Measurements from ENCODE around the gene C4orf50.

Gene C4orf50

DNA sequence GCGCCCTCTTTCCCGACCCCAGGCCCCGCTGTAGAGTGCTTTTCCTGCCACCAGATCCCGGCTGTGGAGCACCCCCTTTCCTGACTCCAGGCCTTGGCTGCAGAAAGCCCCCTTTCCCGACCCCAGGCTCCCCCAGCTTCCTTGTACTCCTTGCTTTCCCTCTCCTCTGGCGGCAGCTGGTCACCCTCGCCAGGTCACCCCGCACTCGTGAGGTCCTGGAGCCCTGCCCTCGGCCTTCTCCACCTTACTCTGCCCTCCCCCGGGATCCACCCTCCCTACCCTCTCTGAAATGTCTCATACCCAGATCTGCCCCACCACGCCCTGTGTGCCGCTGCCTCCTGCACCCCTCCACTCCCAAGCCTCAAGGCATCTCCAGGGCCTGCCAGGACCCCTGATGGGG, 25.0 kb upstream of the C4orf50 start:
- no peak for DNase-seq

DNA sequence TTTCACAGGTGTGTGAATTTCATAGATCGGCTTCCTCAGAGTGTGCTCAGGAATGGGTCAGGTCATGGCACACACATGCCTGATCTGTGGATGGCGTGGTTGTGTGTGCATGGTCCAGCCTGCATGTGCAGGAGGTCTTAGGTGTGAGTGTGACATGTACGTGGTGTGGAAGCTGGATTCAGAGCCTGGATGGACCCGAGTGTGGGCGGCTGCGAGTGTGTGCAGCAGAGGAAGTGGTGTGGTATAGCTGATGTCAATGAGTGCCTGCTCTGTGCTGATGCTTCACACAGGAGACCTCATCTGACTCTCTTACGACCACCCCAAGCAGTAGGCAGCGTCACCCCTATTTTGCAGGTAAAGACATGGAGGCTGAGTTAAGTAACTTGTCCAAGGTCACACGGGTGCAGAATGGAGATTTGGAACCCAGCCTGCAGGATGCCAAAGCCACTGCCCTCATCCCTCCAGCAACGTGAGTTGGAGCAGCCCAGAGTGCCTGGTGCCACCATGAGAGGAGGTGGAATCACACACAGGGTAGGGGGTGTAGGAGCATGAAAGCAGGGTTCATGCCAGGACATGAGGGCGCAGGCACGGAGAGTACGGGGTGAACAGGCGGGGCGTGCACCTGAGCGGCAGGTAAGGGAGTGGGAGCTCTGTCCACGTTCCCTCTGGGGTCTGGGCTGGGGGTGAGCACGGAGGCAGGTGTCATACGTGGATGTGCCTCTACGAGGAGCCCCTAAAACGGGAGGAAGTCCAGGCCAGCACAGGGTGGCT, 24.2 kb upstream of the C4orf50 start:
- no peak for DNase-seq

DNA sequence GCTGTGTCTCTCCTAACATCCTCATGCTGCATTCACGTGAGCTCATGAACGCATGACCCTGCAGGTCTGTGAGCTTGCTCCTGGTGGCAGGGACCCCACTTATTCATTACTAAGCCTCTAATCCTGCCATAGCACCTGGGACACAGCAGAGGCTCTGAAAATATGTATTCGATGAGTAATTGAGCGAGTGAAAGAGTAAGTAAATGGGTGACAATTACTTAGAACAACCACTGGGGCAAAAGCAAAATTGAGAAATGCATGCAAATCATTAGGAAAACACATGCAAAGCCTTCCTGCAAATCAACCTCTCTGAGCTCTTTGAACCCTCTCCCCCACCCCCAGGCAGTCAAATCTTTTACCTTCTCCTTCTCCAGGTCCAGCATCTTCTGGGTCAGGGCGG, 23.6 kb upstream of the C4orf50 start:
- no peak for DNase-seq

DNA sequence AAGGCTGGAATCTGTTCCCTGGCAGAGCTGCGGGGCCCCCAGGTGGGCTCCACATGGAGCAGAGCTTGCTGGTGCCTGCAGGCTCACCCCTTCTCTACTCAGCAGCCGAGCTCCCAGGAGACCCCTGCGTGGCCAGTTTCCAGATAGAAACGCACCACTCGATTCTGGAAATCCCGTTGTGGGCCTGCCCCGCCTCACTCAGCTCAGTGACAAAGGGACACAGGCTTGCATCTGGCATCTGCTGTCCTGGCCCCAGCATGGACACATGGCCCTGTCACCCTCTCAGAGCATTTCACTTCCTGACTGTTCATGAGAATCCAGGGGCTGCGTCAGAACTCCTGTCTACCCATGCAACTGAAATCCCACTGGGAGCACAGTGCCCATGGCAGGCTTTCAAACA, 20.5 kb upstream of the C4orf50 start:
- DNase-seq, result no peak

DNA sequence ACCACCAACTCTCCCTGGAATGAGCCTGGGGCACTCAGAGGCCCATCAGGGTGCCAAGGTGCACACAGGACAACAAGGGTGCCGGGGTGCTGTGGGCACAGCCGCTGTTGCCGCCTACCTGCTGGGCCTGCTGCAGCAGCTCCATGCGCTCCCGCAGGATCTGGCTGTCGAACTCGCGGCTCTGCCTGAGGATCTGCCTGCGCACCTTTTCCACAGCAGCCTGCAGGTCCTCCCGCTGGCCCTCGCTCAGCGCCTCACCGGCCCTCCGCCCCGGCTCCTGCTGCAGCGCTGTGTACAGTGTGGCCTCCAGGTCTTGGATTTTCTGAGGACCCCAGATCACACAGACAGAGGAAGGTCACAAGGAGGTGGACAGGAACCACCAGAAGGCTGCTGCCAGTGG, 17.6 kb upstream of the C4orf50 start:
- no peak for DNase-seq

DNA sequence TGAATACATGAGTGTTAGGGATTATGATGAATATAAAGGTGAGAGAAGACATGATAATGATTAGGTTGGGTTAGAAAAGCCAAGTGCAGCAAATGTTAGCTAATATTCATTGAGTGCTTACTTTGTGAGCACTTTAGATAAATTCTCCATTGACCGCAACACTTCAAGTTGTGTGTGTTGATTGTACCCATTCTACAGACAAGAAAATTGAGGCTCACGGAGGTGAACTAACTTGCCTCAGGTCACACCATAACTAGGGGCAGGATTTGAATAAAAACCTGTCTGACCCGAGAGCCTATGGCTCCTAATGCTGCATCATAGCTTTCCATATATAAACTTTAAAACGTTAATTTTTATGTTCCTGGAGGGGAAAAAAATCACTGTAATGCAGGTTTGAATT, 15.2 kb upstream of the C4orf50 start:
- DNase-seq, result no peak

DNA sequence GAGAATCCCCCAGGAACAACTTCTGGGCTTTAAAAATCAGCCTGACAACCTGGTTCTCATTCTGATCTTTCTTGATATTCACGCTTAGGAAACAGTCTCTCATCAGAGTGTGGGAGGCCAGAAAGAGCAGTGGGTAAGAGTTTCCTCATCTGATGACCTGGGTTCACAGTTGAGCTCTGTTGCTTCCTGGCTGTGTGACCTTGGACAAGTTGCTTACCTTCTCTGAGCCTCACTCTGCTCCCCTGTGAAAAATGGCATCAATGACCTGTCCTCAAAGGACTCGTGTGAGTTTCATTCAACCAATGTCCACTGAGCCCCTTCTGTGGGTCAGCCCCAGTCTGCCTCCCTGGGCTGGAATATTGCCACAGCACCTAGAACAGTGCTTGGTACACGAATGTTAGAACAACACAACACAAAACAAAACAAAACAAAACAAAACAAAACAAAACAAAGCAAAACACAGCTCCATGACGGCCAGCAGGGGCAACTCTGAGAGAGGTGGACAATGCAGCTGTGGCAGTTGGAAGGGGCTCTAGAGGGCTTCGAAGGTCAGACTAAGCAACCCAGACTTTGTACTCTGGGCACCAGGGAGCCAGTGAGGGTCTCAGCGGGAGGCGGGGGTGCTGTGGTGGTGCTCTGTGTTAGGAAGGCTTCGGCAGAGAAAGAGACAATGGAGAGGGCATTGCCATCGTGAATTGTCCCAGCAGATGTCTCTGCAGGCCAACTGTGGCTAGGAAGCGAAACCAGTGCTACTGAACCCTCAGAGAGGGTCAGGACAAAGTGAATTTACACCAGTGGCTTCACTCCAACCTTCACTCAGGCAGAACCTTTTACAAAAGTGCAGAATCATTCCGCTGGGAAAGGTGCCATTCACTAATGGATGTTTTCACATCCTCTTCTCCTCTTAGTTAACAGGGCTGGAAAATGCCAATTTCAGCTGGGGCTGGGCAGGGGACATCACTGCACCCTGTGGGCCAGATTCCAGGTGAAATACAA, 14.3 kb upstream of the C4orf50 start:
- DNase-seq, result peak in 3 of 4 experiments; percentile 8 to 24 (median 21)

DNA sequence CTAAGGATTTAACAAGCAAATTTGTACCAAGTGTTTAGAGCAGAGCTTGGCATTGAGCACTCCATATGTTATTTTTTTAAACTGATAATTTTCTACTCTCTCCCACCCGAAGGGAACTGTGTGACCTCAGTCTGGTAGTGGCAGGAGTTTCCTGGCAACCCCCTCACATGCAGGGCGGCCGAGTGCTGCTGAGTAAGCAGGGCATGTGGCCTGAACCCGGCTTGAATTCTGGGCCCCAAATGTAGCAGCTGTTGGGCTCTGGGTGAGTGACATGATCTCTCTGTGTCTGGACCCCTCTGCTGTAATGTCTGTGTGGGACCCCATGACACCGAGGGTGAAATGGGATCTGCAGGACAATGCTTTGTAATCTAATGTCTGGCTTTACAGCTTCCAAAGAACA, 13.6 kb upstream of the C4orf50 start:
- peak in 3 of 4 experiments; percentile 10 to 24 (median 24) for DNase-seq

DNA sequence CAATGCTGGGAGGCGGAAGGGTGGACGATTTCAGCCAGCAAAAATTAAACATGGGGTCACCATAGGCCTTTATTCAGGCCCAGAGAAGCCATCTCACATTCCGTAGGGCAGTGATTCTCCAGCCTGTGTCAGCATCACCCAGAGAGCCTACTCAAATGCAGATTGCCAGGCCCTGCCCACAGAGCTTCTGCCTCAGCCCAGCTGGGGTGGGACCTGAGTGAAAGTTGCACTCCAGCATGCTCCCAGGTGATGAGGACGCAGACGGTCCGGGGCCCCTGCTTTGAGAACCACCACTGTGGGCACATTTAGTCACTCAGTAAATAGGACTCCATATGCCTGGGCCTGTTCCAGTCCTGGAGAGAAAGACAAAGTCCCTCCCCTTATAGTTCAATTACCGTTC, 12.4 kb upstream of the C4orf50 start:
- no peak for DNase-seq

DNA sequence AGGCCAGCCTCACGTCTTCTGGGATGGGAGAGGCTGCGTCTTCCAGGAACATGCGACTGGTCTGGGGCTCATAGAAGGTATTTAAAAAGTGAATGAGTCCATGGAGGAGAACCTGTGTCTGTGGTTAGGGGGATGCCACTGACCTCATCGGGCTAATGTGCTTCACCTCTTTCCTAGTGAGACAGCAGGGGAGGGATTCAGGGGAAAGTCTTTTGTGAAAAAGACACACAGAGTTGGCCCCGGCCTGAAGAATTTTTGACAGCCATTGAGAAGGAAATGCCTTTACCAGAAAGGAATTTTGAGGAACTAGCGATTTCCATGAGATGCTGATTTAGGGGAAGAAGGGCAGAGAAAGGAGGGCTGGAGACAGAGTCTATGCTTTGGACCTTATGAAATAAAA, 11.0 kb upstream of the C4orf50 start:
- DNase-seq, result no peak

DNA sequence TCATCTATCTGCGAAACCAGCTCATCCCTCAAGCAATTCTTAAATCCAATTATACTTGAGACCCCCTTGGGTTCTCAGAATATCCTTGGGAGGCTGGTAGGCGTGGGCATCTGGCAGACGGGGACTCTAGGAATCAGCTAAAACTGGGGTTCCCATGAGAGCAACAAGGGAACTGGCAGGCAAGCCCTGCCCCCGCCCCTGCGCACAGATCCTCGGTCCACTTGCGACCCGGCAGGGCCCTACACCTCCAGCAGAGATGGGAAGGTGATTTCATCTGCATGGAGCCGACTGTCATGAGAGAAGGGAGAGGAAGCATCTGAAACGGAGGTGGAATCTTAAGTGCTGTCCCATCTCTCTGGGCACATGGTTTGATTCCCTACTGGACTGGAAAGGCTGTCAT, 9.9 kb upstream of the C4orf50 start:
- DNase-seq, result no peak

DNA sequence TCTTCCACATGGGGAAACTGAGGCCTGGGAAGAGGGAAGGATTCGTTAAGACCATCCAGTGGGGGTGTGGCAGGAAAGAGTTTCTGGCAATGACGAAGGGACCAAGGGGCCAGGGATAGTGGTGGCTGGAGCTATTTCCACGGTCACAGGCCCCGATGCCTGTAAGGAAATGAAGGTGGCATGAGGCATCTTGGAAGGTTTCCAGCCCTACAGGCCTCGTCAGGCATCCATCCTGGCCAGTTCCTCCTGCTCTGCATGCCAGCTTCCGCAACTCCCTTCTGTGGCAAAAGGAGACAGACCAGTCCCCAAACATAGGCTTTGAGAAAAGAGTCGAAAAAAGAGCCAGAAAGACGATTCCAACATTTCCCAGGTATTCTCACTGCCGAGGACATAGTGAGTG, 9.2 kb upstream of the C4orf50 start:
- DNase-seq, result no peak

DNA sequence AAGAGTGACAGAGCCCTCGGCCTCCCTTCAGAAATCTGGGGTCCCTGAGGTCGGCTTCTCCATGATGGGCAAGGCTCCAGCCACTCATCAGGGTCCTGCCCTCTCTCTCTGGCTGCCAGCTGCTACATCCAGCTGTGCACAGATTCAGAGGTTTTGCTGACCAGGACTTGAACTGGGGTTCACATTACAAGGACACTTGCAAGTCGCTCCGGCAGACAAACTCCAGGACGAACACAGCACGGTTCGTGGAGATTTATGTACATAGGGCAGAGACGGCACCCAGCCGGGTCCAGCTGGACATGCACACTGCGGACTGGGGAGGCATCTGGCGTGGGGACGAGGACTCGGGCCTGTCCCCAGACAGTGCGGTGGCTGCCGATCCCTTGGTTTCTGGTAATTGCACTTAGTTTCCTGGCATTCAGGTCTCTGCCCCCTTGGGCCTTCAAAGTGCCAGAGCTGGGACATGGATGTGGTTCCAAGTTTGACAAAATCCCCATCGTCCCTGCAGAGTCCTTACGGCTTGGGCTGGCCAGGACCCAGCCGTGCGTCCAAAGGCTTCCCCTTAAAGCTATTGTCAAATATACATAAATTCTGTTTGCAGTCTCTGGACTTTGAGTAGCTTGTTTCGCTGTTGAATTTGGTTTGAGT, 6.2 kb upstream of the C4orf50 start:
- no peak for DNase-seq

DNA sequence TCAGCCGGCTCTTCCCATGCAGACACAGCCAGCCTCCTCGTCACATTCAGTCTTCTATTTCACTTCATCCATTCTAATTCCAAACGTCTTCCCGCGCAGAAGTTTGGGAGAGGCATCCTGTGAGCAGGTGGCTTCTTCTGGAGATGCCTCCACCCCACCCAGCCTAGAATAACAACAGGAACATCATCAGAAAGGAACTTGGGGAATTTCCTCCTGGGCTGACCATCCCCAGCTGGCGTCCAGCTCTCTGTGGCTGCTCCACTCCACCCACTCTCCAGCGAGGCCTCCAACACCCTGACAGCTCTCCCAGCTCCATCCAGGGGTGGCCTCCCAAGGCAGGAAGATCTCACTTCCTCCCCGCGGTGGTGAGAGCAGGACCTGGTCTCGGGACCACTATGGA, 5.5 kb upstream of the C4orf50 start:
- DNase-seq, result no peak

DNA sequence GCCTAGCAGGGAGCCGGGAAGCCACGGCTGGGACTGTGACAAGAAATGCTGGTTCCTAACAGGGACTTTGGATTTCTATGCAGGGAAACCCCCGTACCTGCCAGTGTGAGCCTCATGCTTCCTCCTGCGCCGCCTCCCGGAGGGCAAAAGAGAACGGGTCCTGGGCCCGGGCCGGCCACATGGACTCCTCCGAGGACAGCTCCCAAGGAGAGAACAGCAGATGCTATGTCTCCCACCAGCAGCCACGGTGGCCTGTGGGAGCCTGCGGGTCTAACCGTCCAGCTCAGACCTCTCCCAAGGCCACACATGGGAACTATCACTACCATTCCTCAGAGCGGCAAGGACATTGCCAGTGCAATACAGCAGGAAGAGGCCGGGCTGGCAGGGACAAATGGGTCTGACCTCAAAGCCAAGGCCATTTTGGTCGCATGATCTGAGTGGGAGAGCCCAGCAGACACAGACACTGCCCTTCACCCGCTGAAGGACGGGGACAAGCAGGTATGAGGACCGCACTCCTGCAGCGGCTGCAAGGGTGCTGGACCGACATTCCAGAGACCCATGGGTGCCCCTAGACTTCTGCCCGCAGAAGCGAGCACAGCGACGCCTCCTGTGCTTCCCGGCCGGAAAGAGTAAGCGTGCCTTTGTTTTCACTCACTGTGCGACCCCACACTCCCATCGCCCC, 4.5 kb upstream of the C4orf50 start:
- no peak for DNase-seq

DNA sequence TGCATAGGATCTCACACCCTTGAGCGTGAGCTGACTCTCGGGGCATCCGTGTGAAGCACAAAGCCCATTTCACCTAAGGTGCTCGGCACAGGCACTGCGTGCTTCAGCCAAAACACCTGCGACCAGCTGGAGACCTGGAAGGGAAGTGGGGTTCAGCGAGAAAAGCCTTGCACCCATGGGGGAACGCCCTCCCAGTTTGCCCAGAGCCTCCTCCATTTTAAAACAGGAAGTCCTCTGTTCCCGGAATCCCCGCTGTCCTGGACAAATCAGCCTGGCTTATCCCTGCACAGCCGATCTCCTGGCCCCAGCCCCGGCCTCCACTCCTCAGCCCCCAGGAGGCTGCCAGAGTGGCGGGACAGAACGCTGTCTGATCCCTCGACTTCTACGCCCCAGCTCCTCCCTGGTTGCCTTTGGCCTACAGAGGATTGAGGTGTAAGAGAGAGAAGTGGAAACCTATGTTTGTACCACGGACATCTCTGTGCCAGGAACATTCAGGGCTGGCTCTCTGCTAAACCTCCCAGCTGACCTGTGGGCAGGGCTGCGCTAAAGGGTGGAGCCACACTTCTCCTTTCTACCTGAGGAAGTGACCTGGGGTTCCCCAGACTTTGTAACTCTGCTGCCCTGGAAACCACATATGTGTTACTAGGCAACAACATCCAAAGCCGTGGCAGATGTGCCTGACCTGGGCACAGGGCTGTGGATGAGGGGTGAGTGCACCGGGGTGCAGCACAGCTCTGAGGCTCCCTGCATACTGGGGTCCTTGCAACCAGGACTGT, 3.8 kb upstream of the C4orf50 start:
- DNase-seq, result no peak

DNA sequence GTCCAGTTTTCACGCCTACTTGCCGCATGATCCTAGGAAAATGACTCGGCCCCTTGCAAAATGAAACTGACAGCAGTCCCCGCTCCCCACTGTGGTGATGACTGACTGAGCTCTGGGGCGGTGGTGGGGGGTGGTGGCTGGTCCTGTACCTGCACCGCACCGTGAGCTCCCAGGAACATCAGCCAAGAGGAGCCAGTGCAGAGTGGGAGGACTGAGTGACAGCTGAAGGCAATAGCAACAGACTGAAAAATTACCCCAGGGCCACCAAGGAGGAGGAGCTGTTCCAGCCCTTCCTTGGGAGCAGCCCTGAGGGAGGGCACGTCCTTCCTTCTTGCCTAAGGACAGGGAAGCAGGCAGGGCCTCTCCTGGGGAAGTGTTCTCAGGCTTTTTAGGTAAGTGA, 2.4 kb upstream of the C4orf50 start:
- no peak for DNase-seq

DNA sequence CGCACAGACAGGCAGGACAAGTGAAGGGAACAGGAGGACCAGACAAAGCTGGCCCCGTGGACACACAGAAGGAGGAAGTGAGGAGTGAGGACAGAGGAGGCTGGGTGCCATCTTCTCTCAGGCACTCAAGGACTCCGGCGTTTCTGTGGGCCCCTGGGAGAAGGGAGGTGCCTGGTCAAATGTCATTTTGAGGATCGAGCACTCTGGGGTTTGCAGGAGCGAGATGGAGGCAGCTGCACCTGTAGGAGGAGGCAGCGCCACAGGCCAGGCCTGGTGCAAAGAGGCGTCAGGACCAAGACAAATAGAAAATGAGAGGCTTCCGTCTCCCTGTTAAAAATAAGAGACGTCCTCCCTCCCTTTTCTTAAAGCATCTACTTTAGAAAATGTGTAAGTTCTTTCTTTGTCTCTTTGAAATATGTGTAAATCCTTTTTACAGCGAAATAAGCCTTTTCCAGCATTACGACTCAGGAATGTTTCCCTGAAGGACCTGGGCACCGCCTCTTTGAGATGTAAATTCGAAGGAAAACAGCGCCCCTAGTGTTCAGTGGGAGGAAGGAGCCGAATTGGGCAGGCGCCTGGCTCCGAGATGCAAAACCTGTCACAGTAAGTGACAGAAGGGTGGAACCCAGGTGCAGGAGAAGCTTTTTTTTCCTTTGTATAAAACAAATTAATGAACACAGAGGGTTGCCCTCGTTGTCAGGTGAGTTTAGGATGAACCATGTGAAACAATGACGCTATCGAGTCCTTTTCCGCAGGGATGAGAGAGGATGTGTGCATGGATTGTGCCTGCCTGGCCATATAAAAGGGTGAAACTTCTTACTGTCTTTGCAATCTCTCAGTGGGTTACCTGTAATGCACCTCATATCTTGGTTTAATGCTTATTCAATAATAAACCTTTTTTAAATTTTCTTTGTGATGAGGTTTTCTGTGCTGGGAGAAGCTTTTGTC, 1.4 kb upstream of the C4orf50 start:
- peak; percentile 56 to 80 (median 62) for DNase-seq

DNA sequence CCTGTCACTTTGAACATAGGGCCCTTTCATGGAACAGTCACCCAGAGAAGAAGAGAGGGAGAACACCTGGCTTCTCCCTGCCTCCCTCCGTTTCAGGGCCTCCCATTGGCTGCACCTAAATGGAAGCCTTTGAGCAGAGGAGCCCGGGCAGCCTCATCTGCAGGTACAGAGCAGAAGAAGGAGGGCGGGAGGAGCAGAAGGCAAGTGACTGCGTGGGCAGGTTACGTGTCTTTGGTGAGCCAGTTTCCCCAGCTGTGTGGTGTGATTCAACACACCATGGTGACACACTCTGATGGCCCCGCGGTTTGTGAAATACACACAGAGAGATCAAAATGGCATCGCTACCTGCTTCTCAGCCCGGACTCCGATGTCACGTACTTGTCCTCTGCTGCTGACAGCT, 431 bp downstream of the C4orf50 start:
- DNase-seq, result no peak

DNA sequence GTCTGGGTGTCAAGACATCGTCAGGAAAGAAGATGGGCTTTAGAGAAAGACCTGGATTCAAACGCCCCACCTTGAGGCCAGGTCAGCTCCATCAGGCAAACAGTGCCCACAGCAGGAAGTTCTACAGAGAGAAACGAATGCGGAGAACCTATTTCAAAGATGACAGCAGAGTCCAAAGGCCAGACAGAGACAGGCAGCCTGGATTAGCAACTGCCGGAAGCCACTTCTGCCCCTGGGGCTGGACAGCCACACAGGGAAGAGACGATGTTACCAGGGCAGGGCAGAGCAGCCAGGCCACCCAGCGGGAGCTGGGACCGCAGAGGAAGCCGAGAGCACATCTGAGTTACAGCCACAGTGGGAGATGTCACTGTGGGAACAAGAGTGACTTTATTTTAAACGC, 1.2 kb downstream of the C4orf50 start:
- DNase-seq, result no peak

DNA sequence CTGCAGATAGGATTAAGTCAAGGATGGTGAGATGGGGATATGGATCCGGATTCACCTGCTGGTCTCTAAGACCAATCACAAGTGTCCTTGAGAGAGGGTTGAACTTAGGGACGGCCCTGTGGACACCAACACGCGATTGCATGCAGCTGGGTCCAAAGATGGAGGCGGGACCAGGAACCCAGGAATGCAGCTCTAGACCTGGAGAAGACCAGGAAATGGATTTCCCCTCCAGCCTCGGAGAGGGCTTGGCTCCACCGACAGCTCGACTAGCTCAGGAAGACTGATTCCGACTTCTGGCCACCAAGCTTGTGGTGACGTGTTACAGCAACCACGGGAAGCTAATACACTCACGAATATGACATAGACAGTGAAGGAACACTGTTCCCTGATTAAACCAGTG, 4.7 kb downstream of the C4orf50 start:
- DNase-seq, result no peak
